ENCODE measurements around the gene FES.

GRCh38 chr15:90886291-90886614 is 1.9 kb downstream of the FES start:
- TF ChIP-seq SP1 (IDR thresholded peaks at IDR 0.05), result no peak
- no peak for TF ChIP-seq FOXK2 (IDR thresholded peaks at IDR 0.05)
- no peak for TF ChIP-seq SUZ12 (IDR thresholded peaks at IDR 0.05)

Measured in HEK293T (cell line).